ENCODE results near the gene MYO3B.
A peak's percentile ranks its signal among the peaks of the same experiment; 100 is the strongest.
"Not testable (repeated sequence)": the region's sequence is repeated elsewhere in the genome, so short reads cannot be mapped to it uniquely, and the experiment has no call there.

MYO3B gene

DNA sequence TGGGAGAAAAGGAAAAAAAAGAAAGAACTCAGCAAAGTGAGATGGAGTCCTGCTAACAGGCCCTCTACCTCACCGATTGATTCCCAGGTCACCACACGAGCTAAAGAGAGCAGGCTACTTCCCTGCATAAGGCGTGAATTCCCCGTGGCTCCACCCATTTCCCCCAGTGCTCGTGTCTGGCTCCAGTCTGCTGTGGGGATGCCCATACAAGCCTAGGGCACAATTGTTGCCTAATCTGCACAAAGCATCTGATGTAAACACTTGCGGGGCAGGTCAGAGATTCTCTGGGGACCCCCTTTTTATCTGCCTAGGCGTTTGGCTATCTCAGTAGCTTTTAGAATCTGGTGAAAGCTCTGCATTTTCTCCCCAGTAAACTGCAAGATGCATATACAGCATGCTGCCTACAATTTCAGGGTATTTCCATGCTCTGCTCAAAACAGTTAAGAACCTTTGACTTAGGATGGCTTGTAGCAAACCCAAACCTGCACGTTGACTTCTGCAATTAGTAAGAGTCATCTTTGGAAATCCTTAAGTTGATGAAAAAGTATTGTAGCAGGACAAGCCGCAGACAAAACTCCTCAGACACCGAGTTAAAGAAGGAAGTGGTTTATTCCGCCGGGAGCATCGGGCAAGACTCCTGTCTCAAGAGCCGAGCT is 34.8 kb downstream of the MYO3B start:
- no peak for DNase-seq

DNA sequence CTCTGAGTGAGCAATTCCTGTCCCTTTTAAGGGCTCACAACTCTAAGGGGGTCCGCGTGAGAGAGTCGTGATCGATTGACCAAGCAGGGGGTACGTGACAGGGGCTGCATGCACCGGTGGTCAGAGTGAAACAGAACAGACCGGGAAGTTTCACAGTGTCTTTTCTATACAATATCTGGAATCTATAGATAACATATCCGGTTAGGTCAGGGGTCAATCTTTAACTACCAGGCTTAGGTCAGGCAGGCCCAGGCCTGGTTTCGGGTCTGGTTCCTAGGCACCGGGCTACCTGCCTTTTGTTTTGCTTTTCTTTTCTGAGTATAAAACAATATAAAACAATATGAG is 35.3 kb downstream of the MYO3B start:
- not testable (repeated sequence) for DNase-seq

GRCh38 chr2:170213651-170214050 is 35.7 kb downstream of the MYO3B start:
- DNase-seq, result no peak

DNA sequence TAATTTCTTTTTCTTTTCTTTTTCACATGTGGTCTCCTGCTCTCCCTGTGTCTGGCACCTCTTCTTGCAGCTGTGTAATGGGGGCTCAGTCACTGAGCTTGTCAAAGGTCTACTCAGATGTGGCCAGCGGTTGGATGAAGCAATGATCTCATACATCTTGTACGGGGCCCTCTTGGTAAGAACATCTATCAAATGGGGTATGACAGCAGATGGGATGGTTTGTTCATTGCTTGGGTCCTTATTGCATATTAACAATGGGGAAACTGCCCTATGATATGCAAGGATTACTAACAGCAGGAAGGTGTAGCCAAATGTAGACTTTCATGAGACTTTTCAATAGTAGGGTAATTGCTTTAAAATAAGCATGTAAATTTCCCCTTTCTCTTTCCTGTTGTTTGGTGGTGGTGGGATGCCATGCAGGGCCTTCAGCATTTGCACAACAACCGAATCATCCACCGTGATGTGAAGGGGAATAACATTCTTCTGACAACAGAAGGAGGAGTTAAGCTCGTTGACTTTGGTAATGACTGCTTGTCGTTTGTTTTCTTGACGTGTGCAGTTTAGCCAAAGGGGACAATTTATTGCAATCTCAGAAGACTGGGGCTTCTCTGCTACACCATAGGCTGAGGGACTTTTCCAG is 36.5 kb downstream of the MYO3B start:
- DNase-seq, result no peak

DNA sequence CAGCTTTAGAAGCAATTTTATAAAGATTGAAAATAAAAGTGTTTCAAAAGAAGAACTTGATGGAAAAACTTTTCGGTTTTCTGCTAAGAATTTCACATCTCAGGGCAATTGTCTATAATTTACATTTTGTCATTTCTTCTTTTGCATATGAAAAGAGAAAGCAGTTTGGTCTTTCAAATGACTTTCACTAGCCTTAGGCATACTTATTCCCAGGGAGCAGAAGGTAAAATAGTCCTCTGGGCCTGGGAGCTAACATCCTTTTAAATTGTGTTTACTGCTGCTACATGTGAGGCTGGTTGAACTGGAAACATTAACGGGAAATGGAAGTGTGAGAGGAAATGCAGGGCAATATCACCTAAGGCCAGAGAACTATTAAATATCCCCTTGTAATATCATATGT is 37.1 kb downstream of the MYO3B start:
- DNase-seq, result no peak

DNA sequence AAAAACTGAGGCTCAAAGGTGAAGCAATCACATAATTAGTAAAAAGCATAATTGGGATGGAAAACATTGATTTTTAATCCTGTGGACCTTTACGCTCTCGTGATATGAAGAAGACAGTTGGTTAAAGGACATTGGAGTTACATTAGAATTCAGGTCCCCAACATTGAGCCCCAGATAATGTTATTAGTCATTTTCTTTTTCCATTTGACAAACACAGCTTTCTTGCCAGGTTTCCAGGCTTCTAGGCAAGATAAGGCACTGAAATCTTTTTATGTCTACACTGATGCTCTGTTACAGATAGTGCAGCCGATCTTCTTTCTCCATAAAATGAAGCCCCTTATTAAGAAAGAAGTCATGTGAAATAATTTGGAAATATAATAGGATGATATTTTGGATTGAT is 38.5 kb downstream of the MYO3B start:
- DNase-seq, result no peak

DNA sequence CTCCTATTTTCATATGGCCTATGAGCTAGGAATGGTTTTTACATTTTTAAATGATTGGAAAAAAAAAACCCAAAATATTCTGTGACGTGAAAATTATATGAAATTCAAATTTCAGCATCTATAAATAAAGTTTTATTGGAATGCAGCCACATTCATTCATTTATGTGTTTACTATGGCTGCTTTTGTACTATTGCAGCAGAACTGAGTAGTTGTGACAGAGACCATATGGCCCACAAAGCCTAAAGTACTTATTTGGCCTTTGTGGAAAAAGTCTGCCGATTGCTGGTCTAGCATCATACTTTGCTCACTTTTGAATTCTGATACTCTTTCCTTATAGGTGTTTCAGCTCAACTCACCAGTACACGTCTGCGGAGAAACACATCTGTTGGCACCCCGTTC is 39.0 kb downstream of the MYO3B start:
- no peak for DNase-seq

DNA sequence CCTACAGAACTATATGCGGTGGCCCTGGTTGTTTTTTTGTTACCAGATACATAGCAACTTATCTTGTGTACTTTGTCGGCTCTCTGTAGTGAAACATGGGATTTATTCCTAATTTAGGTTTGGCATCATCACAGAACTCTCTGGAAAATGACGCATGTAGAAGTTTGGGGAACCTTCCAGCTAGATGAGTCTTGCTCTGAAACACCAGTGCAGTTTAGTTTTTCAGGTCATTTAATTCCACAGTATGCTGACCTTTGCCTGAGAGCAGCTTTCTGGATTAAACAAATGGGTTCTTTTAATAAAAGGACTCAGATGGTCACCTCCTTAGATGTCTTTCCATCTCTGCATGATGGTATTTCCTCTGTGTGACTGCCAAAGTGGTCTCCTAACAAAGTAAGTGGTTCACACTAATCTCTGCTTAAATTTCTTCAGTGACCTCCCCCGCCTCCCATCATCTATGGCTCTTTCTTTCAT is 39.9 kb downstream of the MYO3B start:
- no peak for DNase-seq

DNA sequence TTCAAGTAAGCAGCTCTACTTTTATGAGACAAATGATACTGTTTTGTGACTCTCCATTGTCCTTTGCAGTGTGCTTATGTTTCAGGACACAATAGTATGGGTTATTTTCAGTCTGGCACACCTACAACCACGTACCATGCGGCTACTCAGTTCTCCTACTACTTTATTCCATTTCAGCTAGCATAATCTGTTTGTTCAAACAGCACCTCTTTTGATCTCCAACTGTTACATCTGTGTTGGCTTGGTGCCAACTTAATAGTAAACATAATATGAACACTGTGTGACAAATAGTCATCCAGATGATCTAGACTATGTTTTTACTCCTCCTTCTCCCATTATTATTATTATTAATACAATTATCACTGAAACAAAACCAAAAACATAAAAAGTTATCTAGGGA is 40.5 kb downstream of the MYO3B start:
- DNase-seq, result peak; percentile 37

DNA sequence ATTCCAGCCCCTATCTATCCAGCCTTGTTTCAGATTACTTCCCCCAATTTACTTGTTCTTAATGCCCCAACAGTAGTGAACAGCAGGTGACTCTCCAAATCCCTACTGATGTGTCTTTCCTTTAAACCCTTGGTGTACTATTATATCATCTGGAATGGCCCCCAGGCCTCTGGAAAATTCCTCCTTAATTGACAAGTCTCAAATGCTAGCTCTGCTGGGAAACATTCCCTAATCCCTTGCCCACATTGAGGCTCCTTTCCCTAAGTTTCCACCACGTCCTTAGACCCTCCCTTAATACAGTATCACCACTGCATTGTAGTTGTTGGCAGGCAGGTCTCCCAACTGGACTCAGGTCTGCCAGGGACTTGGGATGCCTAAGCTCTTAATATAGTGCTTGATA is 41.0 kb downstream of the MYO3B start:
- no peak for DNase-seq

DNA sequence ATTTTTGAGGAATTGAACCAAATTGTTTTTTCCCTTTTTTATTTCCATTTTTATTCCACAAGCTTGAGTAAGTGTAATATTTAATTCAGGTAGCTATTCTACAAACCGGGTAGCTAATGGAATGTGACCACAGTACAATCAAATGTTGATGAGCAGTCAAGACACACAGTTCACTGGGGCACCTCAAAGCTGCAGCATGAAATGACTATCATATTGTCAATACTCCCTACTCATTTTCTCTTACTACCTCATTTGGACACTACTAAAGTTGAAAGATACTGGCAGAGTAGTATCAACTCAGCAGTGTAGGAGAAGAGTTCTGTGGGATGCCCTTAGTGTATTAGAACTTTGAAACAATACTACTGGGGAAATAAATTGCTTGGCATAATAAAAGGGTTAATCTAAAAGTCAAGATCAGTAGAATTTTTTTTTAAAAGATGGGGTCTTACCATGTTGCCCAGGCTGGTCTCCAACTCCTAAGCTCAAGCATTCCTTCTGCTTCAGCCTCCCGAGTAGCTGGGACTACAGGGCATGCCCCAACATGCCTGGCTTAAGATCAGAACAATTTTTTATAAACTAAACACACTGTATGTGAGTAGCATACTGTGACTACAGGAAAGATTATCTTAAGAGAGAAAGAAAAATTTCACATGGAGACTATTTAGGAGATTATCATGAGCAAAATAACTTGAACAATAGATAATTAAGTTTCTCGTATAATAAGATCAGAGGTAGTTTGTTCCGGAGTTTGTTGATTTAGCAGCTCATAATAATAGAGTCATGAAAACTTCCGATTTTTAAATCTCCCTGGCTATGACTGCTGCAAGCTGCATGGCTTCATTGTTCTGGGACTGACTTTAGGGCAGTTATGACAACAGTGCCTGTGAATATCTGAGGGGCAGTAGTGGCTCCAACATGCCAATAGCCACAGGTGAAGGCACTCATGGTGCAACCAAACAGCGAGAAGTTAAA is 43.7 kb downstream of the MYO3B start:
- DNase-seq, result peak; percentile 13

- peak; percentile 28 for DNase-seq
Observed at GRCh38 chr2:170222298-170222697, 44.4 kb downstream of the MYO3B start.

- no peak for DNase-seq
Observed at GRCh38 chr2:170222842-170223241, 44.9 kb downstream of the MYO3B start.

- DNase-seq, result peak; percentile 83
Observed at GRCh38 chr2:170224692-170225294, 46.8 kb downstream of the MYO3B start.

- no peak for DNase-seq
Observed at GRCh38 chr2:170226216-170226615, 48.3 kb downstream of the MYO3B start.

GRCh38 chr2:170227507-170227947 is 49.6 kb downstream of the MYO3B start:
- DNase-seq, result no peak

DNA sequence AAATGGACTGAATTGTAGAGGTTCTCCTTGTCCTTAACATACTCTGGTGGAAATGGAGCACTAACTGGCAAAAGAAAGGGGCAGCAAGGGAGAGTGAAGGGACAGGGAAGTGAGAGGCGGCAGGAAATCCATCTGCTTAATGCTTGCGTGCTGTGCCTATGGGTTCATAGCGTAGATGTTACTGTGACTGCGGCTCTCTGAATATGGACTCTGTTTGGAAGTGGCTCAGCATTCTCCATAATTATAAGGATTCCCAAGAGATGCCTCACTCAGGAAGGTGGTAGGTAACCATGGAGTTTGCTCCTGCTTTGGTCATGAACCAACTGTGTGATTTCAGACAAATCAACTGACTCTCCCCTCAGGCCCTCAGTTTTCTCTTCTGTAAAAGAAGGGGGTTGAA is 50.0 kb downstream of the MYO3B start:
- DNase-seq, result no peak

- no peak for DNase-seq
Observed at GRCh38 chr2:170228429-170228828, 50.5 kb downstream of the MYO3B start.

DNA sequence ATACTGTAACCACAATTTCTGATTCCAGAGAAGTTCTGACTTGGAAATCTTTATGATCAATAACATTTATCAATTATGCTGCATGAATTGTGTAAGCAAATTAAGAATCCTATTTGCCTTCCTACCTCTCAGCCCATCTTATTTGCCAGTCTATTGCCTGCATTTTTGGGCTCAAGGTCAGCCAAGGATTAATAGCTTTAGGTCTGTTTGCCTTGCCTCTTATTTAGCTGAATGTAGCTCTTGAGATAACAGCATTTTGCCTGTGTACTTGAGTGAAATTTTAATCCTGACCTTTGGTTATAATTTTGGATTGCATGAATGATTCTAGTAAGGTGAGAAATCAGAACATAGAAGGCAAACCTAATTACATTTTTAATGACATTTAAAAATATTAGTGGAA is 51.2 kb downstream of the MYO3B start:
- DNase-seq, result no peak

- DNase-seq, result no peak
Observed at GRCh38 chr2:170229744-170230143, 51.8 kb downstream of the MYO3B start.

- DNase-seq, result peak; percentile 23
Observed at GRCh38 chr2:170235860-170236679, 58.1 kb downstream of the MYO3B start.

- no peak for DNase-seq
Observed at GRCh38 chr2:170236680-170237047, 58.7 kb downstream of the MYO3B start.
